Measurements from ENCODE around the gene LGALS1. TPM values are rescaled to one million over a fixed set of nuclear protein-coding genes. Genes with fewer than 3 reads are reported as not detected.

The LGALS1 gene
- total and polyA plus RNA-seq, 9 of the 15 experiments (the other 6 are each of a cell fraction or from before 2014, with no cell fraction given), result 160 to 800 (median 330) TPM

GRCh38 chr22:37661160-37661924 is 14.1 kb upstream of the LGALS1 start (continued):
- TF ChIP-seq NFYB (IDR thresholded peaks at IDR 0.05; ENCODE audit: extremely low read depth, insufficient read length) (no peak), DPF2 (IDR thresholded peaks at IDR 0.05) (peak; percentile 28; the same call in 1 of the 2 replicates), TRIM28 (IDR thresholded peaks at IDR 0.05) (no peak), TAL1 (IDR thresholded peaks at IDR 0.05) (no peak), TEAD1 (CRISPR knock-in tag; IDR thresholded peaks at IDR 0.05) (no peak), ARHGAP35 (IDR thresholded peaks at IDR 0.05; ENCODE audit: partially characterized antibody) (no peak), RNF219 (CRISPR knock-in tag; IDR thresholded peaks at IDR 0.05) (no peak), EP400 (IDR thresholded peaks at IDR 0.05) (peak; percentile 57; the same call in 1 of the 2 replicates), ZBTB1 (CRISPR knock-in tag; IDR thresholded peaks at IDR 0.05; ENCODE audit: borderline replicate concordance, low read depth) (no peak), CREB1 (IDR thresholded peaks at IDR 0.05) (no peak), CREB1 (CRISPR knock-in tag; IDR thresholded peaks at IDR 0.05) (0 out of 2 replicates have a peak, but pooled peaks have one; percentile 20), SMC3 (conservative IDR thresholded peaks at IDR 0.05; ENCODE audit: insufficient read depth, low read depth, low read length) (0 out of 2 replicates have a peak, but pooled peaks have one; percentile 7), TEAD4 (IDR thresholded peaks at IDR 0.05; ENCODE audit: low read length) (no peak), TEAD4 (CRISPR knock-in tag; IDR thresholded peaks at IDR 0.05; ENCODE audit: borderline replicate concordance) (no peak), HDAC1 (IDR thresholded peaks at IDR 0.05) (peak in 1 of 2 experiments; percentile 39; a peak in 1 of 4 replicates), SMAD2 (IDR thresholded peaks at IDR 0.05; ENCODE audit: low read depth, low read length) (no peak), NR4A1 (CRISPR knock-in tag; IDR thresholded peaks at IDR 0.05) (no peak), NR4A1 (tag; IDR thresholded peaks at IDR 0.05) (no peak), DLX4 (CRISPR knock-in tag; IDR thresholded peaks at IDR 0.05) (no peak), ETV1 (tag; conservative IDR thresholded peaks at IDR 0.05; ENCODE audit: low read depth) (no peak), C11orf30 (IDR thresholded peaks at IDR 0.05; ENCODE audit: low read depth) (peak; percentile 7; the same call in 1 of the 2 replicates), BHLHE40 (IDR thresholded peaks at IDR 0.05; ENCODE audit: low read length) (no peak), ZNF253 (CRISPR knock-in tag; conservative IDR thresholded peaks at IDR 0.05) (no peak)

Data from K562 (cell line).